Retinal pigment epithelial cell (primary cell): Measurements from ENCODE around the gene RAPGEF6.

Experiments used
- DNase-seq: peaks from one replicate; pipeline ENCODE4 v3.0.0-alpha.2; 2010; ENCODE audit warnings: low read depth
- H3K4me3 ChIP-seq: 2 replicates; pipeline ENCODE4 v1.5.1; 2011; ENCODE audit warnings: mild to moderate bottlenecking, low read length, control low read depth, moderate library complexity
- CTCF ChIP-seq: conservative IDR thresholded peaks from 2 replicates; pipeline ENCODE4 v1.5.1; 2011; ENCODE audit warnings: low read depth, low read length, control low read depth, inconsistent platforms

Gene RAPGEF6

DNA sequence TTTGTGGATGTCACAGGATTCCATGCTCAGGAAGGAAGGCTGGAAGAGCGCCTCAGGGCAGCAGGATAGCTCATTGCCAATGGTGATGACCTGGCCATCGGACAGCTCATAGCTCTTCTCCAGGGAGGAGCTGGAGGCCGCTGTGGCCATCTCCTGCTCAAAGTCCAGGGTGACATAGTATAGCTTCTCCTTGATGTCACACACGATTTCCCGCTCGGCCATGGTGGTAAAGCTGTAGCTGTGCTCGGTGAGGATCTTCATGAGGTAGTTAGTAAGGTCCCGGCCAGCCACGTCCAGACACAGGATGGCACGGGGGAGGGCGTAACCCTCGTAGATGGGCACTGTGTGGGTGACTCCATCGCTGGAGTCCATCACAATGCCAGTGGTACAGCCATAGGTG, 24.3 kb upstream of the RAPGEF6 start:
- TF ChIP-seq CTCF: no peak
- DNase-seq: no peak
- H3K4me3 ChIP-seq: no peak overlapping the region

DNA sequence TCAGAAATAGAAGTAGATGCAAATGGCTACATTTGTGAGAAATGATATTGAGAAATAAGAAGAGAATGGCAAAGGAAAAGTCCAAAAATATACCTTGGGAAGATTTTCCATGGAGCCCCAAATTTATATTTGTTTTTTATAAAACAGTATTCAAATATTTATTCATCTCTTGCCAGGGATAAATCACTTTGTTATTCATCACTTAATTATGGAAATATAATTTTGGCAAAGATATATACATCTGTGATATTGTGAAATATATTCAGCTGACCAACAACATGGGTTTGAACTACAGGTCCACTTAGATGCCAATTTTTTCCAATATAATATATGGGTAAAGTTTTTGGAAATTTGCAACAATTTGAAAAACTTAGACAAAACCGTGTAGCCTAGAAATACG, 19.7 kb upstream of the RAPGEF6 start:
- DNase-seq: no peak

DNA sequence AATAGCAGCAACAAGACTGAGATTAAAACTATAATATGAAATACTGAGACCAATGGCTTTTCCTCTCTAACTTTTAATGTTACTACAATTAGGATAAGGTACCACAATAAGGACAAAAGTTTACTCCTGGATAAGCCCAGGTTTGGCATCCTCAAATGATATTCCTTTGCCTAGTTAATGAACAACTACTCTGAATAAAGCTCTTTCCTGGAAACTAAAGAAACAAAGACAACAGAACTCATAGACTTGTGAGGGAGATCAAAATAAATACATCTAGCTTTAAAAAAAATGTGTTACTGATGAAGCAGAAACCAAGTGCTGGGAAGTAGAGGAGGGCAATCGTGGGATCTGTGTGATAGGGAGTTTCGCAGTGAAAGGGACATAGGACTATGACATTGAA, 19.3 kb upstream of the RAPGEF6 start:
- no peak for TF ChIP-seq CTCF
- no peak overlapping the region for H3K4me3 ChIP-seq
- DNase-seq: no peak

More for the DNA sequence above, 19.7 kb upstream of the RAPGEF6 start:
- TF ChIP-seq CTCF: no peak
- no peak overlapping the region for H3K4me3 ChIP-seq

DNA sequence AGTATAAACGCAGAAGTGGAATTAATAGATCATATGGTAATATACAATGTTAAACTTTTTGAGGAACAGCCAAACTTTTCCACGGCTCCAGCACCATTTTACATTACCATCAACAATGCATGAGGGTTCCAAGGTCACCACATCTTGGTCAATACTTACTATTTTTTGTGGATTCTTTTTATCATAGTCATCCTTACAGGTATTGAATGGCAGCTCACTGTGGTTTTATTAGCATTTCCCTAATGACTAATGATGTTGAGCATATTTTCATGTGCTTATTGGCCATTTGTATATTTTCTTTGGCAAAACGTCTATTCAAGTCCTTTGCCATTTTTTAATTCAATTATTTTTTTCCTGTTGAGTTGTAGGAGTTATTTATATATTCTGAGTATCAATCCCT, 14.1 kb upstream of the RAPGEF6 start:
- no peak overlapping the region for H3K4me3 ChIP-seq
- no peak for DNase-seq
- no peak for TF ChIP-seq CTCF

DNA sequence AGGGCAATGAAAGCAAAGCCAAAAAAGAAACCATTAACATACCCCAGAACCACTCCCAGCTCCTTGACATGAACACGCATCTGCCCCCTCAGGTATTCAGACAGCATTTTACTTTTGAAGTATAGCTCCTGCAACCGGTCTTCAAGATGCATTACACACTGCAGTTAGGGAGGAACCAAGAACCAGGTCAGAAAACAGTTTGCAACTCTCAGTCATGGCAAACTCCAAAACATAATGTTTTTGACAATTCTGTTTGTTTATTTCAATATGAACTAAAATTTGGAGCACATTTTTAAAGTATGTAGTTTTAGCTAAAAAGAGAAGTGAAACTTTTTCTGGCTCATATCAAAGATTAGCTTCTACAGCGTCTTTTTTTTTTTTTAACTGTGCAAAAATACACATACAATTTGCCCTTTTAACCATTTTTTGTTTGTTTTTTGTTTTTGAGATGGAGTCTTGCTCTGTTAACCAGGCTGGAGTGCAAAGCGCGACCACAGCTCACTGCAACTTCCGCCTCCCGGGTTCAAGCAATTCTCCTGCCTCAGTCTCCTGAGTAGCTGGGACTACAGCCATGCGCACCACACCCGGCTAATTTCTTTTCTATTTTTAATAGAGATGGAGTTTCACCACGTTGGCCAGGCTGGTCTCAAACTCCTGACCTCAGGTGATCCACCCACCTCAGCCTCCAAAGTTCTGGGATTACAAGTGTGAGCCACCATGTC, 12.2 kb upstream of the RAPGEF6 start:
- no peak for TF ChIP-seq CTCF
- DNase-seq: no peak
- H3K4me3 ChIP-seq: no peak overlapping the region

- DNase-seq: no peak
- no peak overlapping the region for H3K4me3 ChIP-seq
- TF ChIP-seq CTCF: no peak
Measured at GRCh38 chr5:131644822-131645221, 9.8 kb upstream of the RAPGEF6 start.

DNA sequence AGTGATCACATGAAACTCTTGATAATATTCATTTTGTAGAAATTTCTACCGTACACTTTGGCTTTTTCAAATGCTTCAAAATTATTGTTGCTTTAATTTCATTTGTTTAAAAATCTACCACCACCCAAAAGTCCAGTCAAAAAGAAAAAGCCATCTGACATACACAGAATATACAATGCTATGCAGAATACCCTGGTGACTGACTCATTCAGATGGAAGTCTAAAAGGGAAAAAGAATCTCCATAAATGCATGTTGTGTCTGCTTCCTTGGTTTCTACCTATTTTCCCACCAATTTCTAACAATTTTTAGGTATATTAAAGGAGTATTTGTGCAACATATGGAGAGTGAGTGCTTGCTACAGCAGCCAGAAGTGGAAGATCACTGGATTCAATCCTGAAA, 9.3 kb upstream of the RAPGEF6 start:
- DNase-seq: no peak
- no peak for TF ChIP-seq CTCF
- H3K4me3 ChIP-seq: no peak overlapping the region
